DND-41 (cell line): ENCODE data around the gene ZAP70.
"Not testable (repeated sequence)": the region's sequence is repeated elsewhere in the genome, so short reads cannot be mapped to it uniquely, and the experiment has no call there.

Source experiments
- ATAC-seq: fragments of 200-7000 bp; cut with Tn5 transposase; 3 replicates; pipeline ENCODE4 v1.9.1; 2021; ENCODE audit warnings: low read depth; ENCODE audit not compliant: insufficient read depth
- DNase-seq: peaks from one replicate; pipeline ENCODE4 v3.0.0-alpha.2; 2020
- H2AFZ ChIP-seq: 2 replicates; pipeline ENCODE4 v1.6.0; 2012; ENCODE audit warnings: low read depth, low read length
- H3K27ac ChIP-seq: 2 replicates; pipeline ENCODE4 v1.5.1; 2012; ENCODE audit warnings: low read length, inconsistent platforms
- H3K27me3 ChIP-seq: fragments of 200-600 bp; sonication (generic); 2 replicates; pipeline ENCODE4 v1.6.0; 2012; ENCODE audit warnings: low read length, mild to moderate bottlenecking, inconsistent platforms; ENCODE audit not compliant: insufficient read depth, poor library complexity
- H3K36me3 ChIP-seq: 2 replicates; pipeline ENCODE4 v1.5.1; 2012; ENCODE audit warnings: low read length, inconsistent platforms; ENCODE audit not compliant: insufficient read depth
- H3K4me1 ChIP-seq: 2 replicates; pipeline ENCODE4 v1.5.1; 2012; ENCODE audit warnings: mild to moderate bottlenecking, low read length; ENCODE audit not compliant: insufficient read depth
- H3K4me2 ChIP-seq: 2 replicates; pipeline ENCODE4 v1.6.0; 2012; ENCODE audit warnings: mild to moderate bottlenecking, moderate library complexity, low read length, inconsistent platforms; ENCODE audit not compliant: insufficient read depth
- H3K4me3 ChIP-seq, 2 experiments: fragments of 200-600 bp in 1 of 2; shearing (Covaris generic) in 1 of 2; 2 replicates each; pipeline ENCODE4 v1.5.1; 2012 to 2016; ENCODE audit warnings: inconsistent platforms in 2 of 2, low read length in 2 of 2, mild to moderate bottlenecking in 2 of 2, low read depth in 1 of 2, moderate library complexity in 1 of 2
- H3K79me2 ChIP-seq: 2 replicates; pipeline ENCODE4 v1.6.0; 2012; ENCODE audit warnings: low read length, inconsistent platforms; ENCODE audit not compliant: insufficient read depth
- H3K9ac ChIP-seq: 2 replicates; pipeline ENCODE4 v1.6.0; 2012; ENCODE audit warnings: low read depth, mild to moderate bottlenecking, inconsistent platforms, low read length, moderate library complexity
- H3K9me3 ChIP-seq: 2 replicates; pipeline ENCODE4 v1.5.1; 2012; ENCODE audit warnings: low read length, moderate library complexity, mild to moderate bottlenecking, inconsistent platforms; ENCODE audit not compliant: insufficient read depth, severe bottlenecking
- H4K20me1 ChIP-seq: 2 replicates; pipeline ENCODE4 v1.6.0; 2012; ENCODE audit warnings: low read length; ENCODE audit not compliant: insufficient read depth
- CTCF ChIP-seq: IDR thresholded peaks from 2 replicates; pipeline ENCODE4 v1.5.1; 2012; ENCODE audit warnings: borderline replicate concordance, low read length, moderate library complexity, mild to moderate bottlenecking; ENCODE audit not compliant: poor library complexity, severe bottlenecking; ENCODE audit errors: extremely low read depth
- EZH2 ChIP-seq: IDR thresholded peaks from 3 replicates; pipeline ENCODE4 v1.6.1; 2012; ENCODE audit warnings: borderline replicate concordance, low read depth, mild to moderate bottlenecking, moderate library complexity, low read length, inconsistent platforms; ENCODE audit not compliant: severe bottlenecking

ZAP70 gene

GRCh38 chr2:97676620-97677019 is 36.8 kb upstream of the ZAP70 start:
- H2AFZ ChIP-seq, result no peak overlapping the region
- H3K79me2 ChIP-seq, result no peaks in the 10 kb centered on the region
- TF ChIP-seq EZH2, result no peak
- no peak for TF ChIP-seq CTCF
- no peaks in the 10 kb centered on the region for H3K27me3 ChIP-seq
- H3K9me3 ChIP-seq, result no peaks in the 10 kb centered on the region
- no peak overlapping the region for H3K4me3 ChIP-seq
- H4K20me1 ChIP-seq, result no peaks in the 10 kb centered on the region
- no peak overlapping the region for H3K27ac ChIP-seq
- H3K4me1 ChIP-seq, result no peaks in the 10 kb centered on the region
- no peak for DNase-seq
- no peaks in the 10 kb centered on the region for H3K36me3 ChIP-seq
- no peak for ATAC-seq
- H3K9ac ChIP-seq, result no peak overlapping the region
- H3K4me2 ChIP-seq, result no peak overlapping the region

- Histone ChIP-seq H3K9ac (no peak overlapping the region), H3K4me2 (no peak overlapping the region), H3K27ac (no peak overlapping the region), H3K27me3 (no peaks in the 10 kb centered on the region), H3K9me3 (no peaks in the 10 kb centered on the region), H4K20me1 (no peaks in the 10 kb centered on the region), H3K79me2 (no peaks in the 10 kb centered on the region), H3K4me3 (no peak overlapping the region), H3K36me3 (no peaks in the 10 kb centered on the region), H3K4me1 (no peaks in the 10 kb centered on the region), H2AFZ (no peak overlapping the region)
- no peak for DNase-seq
- no peak for ATAC-seq
- TF ChIP-seq EZH2 (no peak), CTCF (no peak)
Observed at GRCh38 chr2:97677480-97677879, 35.9 kb upstream of the ZAP70 start.

- Histone ChIP-seq H2AFZ (no peak overlapping the region), H4K20me1 (no peaks in the 10 kb centered on the region), H3K27ac (no peak overlapping the region), H3K27me3 (no peaks in the 10 kb centered on the region), H3K4me3 (no peak overlapping the region), H3K36me3 (no peaks in the 10 kb centered on the region), H3K4me2 (no peak overlapping the region), H3K79me2 (no peaks in the 10 kb centered on the region), H3K4me1 (no peaks in the 10 kb centered on the region), H3K9ac (no peak overlapping the region), H3K9me3 (no peaks in the 10 kb centered on the region)
- DNase-seq, result no peak
- no peak for ATAC-seq
- TF ChIP-seq CTCF, result no peak
- no peak for TF ChIP-seq EZH2
Observed at GRCh38 chr2:97678298-97678697, 35.1 kb upstream of the ZAP70 start.

GRCh38 chr2:97687235-97687634 is 26.1 kb upstream of the ZAP70 start:
- H3K36me3 ChIP-seq, H3K4me2 ChIP-seq, H3K27ac ChIP-seq, H3K4me1 ChIP-seq, H3K79me2 ChIP-seq, H3K27me3 ChIP-seq, H3K4me3 ChIP-seq, H2AFZ ChIP-seq, H3K9me3 ChIP-seq, H4K20me1 ChIP-seq, DNase-seq, H3K9ac ChIP-seq: not testable (repeated sequence)
- peak; percentile 58; the same call in 2 of the 3 replicates for ATAC-seq
